SIG-M5 (cell line): ENCODE measurements around the gene SLC18B1.

Experiments used
- DNase-seq: peaks from one replicate; lab custom pipeline; 2025; lab: John Stamatoyannopoulos, UW

SLC18B1 gene

DNA sequence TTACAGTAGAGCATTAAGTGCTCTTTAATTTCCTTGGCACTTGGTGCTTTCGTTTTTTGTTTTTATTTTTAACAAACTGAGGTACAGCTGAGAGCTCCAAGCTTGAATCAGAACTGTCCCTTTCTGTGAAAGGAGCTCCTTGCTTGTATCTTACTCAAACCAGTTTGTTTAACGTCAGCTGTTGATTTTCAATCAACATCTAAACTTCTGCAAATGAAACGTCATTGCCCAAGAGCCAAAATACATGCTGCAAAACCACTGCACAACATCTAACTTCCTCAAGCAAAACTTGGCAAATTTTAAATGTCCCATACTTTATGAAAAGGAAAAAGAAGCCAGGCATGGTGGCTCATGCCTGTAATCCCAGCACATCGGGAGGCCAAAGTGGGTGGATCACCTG is 55.9 kb downstream of the SLC18B1 start:
- DNase-seq = no peak

DNA sequence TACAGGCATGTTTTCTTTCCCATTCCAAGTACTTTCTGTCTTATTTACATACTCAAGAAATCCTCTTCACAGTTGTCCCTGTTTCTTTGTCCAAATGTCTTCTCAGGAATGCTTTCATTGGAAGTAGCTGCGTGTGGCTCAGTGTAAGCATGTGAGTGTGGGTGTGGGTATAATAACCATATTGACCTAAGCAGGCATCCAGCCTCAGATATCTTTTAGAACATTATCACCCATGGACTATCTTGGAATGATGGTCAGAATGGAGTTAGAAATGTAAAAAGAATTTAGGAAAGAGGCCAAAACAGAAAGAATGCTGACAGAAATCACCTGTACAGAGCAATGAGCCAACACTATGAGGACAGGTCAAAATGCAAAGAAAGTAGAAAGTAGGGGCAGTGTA is 57.2 kb downstream of the SLC18B1 start:
- DNase-seq = no peak

DNA sequence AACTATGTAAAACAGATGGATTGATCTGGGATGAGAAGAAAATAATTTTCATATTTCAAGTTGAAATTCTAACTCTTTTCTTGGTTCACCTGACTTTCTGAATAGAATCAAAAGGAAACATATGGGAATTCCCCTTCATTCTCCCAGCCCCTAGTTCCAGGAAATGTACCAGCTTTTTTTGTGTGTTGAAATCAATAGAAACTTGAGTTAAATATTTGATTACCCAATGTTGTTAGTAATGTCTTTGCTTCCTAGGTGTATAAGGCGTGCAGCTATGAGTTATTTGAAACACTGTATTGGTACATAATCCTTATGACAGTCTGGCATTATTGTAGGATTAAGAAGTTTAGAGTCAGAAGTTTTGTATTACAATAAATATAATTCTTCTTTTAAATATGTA is 62.2 kb downstream of the SLC18B1 start:
- no peak for DNase-seq

DNA sequence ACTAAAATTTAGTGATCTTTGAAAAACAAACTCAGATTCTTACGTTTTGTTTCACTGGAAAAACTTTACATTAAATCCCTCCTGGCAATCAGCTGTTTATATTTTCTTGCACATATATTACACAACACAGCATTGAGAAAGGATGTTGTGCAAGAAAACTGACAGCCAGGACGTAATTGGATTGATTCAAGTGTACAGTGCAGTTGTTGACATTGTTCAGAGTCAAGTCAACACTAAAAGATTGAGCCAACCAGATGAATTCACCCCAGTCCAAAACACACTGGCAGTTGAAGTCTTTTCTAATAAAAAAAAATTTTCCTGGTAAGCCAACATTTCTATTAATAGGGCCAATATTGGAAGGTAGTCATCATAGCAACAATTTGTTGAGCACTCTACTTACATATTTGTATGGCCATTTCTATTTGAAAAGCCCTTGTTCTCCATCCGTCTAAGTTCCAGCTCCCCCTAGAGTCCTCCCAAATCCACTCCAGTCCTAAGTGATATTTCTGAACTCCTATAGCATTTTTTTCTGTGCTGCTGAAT is 63.7 kb downstream of the SLC18B1 start:
- DNase-seq = no peak

DNA sequence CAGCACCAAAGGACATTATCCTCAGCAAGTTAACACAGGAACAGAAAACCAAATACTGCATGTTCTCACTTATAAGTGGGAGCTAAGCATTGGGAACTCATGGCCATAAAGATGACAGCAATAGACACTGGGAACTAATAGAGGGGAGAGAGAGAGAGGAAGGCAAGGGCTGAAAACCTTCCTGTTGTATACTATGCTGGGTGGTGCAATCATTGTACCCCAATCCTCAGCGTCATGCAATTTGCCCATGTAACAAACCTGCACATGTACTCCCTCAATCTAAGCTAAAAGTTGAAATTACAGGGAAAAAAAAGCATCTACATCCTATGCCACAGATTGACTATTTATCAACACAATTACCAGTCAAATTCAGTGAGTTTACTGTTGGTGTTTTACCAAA is 64.6 kb downstream of the SLC18B1 start:
- no peak for DNase-seq

DNA sequence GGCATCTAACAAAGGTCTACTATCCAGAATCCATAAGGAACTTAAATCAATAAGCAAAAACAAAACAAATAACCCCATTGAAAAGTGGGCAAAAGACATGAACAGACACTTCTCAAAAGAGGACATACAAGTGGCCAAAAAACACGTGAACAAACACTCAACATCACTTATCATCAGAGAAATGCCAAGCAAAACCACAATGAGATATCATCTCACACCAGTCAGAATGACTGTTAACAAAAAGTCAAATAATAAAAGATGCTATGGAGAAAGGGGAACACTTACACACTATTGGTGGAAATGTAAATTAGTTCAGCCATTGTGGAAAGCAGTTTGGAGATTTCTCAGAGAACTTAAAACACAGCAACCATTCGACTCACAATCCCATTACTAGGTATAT is 65.2 kb downstream of the SLC18B1 start:
- no peak for DNase-seq

DNA sequence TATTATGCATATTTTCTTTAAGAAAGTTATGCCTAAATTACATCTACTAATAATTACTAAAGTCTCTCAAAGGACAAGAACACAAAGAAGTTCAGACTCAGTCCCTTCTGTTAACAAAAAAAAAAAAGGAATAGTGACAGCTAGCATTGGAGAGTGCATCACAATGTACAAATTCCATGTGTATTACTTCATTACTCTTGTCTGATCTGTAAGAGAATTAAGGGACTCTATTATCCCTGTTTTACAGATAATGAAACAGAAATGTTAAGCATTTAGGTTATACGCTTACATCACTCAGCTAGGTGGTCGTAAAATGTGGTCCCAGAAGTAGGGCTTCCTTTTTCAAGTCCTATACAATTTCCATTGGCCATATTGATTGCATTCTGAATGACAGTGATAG is 67.4 kb downstream of the SLC18B1 start:
- no peak for DNase-seq

DNA sequence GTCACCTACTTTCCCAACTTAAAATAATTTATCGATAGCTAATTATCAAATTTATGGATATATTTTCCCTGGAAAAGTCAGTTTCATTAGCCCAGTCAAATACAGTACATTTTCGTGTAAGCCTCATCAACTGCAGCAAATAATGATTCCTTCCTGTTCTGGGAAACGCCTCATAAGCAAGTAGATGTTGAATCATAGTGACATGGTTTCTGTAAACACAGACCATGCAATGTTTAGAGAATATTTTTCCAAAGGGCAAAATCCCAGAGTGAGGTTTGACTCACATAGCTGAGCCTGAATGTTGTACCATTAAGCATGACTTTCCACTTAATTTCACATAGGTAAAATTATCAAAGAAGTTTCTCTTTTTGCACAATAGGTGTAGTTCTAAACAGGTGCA is 67.9 kb downstream of the SLC18B1 start:
- DNase-seq = no peak

DNA sequence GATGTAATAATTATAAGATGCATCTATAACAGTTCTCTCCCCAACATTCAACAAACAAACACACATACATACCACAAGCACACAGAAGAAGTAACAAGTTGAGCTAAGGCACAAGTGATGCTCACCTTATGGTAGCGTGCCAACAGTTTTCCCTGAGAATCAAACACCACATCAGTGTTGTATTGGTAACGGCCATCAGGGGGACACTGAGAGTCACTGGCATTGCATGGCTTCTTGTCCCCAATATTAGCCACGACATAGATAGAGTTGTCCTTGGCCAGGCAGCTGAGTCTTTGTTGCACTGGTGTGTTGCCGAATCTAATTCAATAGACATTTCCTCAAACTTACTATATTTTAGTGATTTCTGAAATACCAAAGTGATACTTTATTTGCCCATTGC is 69.8 kb downstream of the SLC18B1 start:
- DNase-seq = no peak

DNA sequence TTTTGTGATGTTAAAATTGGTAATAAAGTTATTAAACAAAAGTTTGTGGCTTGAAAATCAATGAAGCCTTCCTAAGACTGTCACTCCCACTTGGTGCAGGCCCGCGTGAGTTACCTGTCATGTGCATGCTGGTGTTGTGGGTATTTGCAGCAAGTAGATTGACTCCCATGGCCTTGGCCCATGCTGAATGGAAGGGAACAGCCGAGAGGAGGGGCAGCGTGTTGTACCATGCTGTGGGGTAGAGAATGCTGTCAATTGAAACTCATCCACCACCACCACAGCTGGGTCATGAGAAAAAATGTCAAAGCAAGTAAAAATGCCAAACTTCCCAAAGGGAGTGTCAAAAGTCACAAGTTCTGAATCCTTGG is 71.8 kb downstream of the SLC18B1 start:
- no peak for DNase-seq

DNA sequence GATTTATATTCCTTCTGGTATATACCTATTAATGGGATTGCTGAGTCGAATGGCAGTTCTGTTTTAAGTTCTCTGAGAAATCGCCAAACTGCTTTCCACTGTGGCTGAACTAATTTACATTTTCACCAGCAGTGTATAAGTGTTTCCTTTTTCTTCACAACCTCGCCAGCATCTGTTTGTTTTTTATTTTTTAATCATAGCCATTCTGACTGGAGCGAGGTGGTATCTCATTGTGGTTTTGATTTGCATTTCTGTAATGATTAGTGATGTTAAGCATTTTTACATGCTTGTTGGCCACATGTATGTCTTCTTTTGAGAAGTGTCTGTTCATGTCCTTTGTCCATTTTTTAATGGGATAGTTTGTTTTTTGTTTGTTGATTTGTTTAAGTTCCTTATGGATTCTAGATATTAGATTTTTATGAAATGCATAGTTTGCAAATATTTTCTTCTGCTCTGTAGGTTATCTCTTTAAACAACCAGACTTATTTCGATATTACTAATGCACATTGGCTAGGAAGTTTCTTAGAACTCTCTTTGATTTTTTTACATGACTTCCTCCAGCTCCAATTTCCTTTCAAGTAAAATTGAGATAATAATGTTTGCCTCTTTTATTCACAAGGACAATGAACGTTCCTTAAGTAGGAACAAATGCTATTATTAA is 72.4 kb downstream of the SLC18B1 start:
- DNase-seq = no peak

DNA sequence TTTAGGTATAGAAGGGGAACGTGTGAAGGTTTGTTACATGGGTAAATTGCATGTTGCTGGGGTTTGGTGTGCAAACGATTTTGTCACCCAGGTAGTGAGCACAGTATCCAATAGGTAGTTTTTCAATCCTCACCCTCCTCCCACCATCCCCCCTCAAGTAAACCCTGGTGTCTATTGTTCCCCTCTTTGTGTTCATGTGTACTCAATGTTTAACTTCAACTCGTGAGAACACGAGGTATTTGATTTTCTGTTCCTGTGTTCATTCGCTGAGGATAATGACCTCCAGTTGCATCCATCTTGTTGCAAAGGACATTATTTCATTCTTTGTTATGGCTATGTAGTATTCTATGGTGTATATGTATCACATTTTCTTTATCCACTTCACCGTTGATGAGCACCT is 73.0 kb downstream of the SLC18B1 start:
- no peak for DNase-seq

DNA sequence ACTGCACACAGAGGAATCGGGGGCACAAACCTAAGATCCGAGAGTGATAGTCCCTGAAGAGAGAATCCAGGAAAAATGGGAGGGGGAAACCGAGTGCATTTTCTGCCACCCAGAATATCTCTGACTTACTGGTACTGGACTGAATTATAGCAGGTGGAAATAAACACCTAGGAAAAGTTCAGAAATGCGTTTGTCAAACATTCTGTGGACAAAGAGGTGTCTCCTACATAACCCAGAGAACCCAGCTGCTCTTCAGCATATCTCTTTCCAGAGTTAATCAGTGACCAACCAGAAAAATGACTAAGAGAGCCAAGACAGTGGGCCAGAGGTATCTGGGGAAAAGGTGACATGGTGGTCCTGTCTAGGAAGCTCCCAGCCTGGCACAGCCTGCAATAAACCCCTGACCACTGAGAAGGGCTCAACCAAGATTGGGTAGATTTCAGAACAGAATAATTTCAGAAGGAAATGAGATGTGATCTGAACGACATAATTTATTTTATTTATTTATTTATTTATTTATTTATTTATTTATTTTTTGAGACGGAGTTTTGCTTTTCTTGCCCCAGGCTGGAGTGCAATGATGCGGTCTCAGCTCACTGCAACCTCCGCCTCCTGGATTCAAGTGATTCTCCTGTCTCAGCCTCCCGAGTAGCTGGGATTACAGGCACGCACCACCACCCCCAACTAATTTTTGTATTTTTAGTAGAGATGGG is 78.5 kb downstream of the SLC18B1 start:
- no peak for DNase-seq
